H9 (cell line): ENCODE data around the gene ZNF608. TPM values are rescaled to one million over a fixed set of nuclear protein-coding genes. Genes with fewer than 3 reads are reported as not detected.

ENCODE experiments used
- DNase-seq: peaks from one replicate; pipeline ENCODE4 v3.0.0-alpha.2; 2017
- H2AFZ ChIP-seq: one replicate; pipeline ENCODE4 v1.6.1; 2013; ENCODE audit warnings: mild to moderate bottlenecking, low read length, control low read depth, moderate library complexity
- H2AK5ac ChIP-seq: 2 replicates; pipeline ENCODE4 v1.6.1; 2013; ENCODE audit warnings: low read length, control low read depth, mixed read lengths; ENCODE audit not compliant: insufficient read length
- H2BK120ac ChIP-seq: one replicate; pipeline ENCODE4 v1.6.1; 2013; ENCODE audit warnings: low read depth, mild to moderate bottlenecking, low read length, control low read depth, inconsistent platforms; ENCODE audit not compliant: poor library complexity, severe bottlenecking
- H2BK12ac ChIP-seq: 2 replicates; pipeline ENCODE4 v1.6.1; 2013; ENCODE audit warnings: low read length, control low read depth, mixed read lengths, low read depth; ENCODE audit not compliant: insufficient read length
- H2BK15ac ChIP-seq: 2 replicates; pipeline ENCODE4 v1.6.1; 2013; ENCODE audit warnings: low read depth, low read length, control low read depth
- H2BK20ac ChIP-seq: one replicate; pipeline ENCODE4 v1.6.1; 2013; ENCODE audit warnings: low read depth, mild to moderate bottlenecking, low read length, control low read depth, inconsistent platforms; ENCODE audit not compliant: poor library complexity, severe bottlenecking
- H2BK5ac ChIP-seq: 2 replicates; pipeline ENCODE4 v1.6.1; 2013; ENCODE audit warnings: low read length, control low read depth, mixed read lengths; ENCODE audit not compliant: insufficient read length
- H3K14ac ChIP-seq: 2 replicates; pipeline ENCODE4 v1.6.1; 2013; ENCODE audit warnings: low read length, control low read depth; ENCODE audit not compliant: insufficient read depth
- H3K18ac ChIP-seq: 2 replicates; pipeline ENCODE4 v1.6.1; 2013; ENCODE audit warnings: low read depth, mild to moderate bottlenecking, mixed read lengths, low read length, control low read depth; ENCODE audit not compliant: insufficient read length
- H3K23ac ChIP-seq: 2 replicates; pipeline ENCODE4 v1.6.1; 2013; ENCODE audit warnings: low read length, control low read depth, mixed read lengths, low read depth; ENCODE audit not compliant: insufficient read length
- H3K23me2 ChIP-seq: 2 replicates; pipeline ENCODE4 v1.6.1; 2013; ENCODE audit warnings: low read depth, mild to moderate bottlenecking, mixed read lengths, low read length, control low read depth; ENCODE audit not compliant: insufficient read length, poor library complexity, severe bottlenecking
- H3K27ac ChIP-seq: 2 replicates; pipeline ENCODE4 v1.5.1; 2013; ENCODE audit warnings: low read length, control low read depth, mixed read lengths, low read depth; ENCODE audit not compliant: insufficient read length
- H3K27me3 ChIP-seq: 2 replicates; pipeline ENCODE4 v1.6.1; 2013; ENCODE audit warnings: low read length, control low read depth, inconsistent platforms; ENCODE audit not compliant: insufficient read depth
- H3K4ac ChIP-seq: 2 replicates; pipeline ENCODE4 v1.6.1; 2013; ENCODE audit warnings: low read depth, mild to moderate bottlenecking, control low read depth, inconsistent platforms, low read length, moderate library complexity
- H3K4me1 ChIP-seq: 2 replicates; pipeline ENCODE4 v1.6.1; 2013; ENCODE audit warnings: low read length, control low read depth, inconsistent platforms; ENCODE audit not compliant: insufficient read depth
- H3K4me2 ChIP-seq: 2 replicates; pipeline ENCODE4 v1.6.1; 2013; ENCODE audit warnings: low read length, control low read depth, mixed read lengths; ENCODE audit not compliant: insufficient read length, insufficient read depth
- H3K56ac ChIP-seq: 2 replicates; pipeline ENCODE4 v1.6.1; 2013; ENCODE audit warnings: low read depth, mild to moderate bottlenecking, mixed read lengths, low read length, control low read depth; ENCODE audit not compliant: insufficient read length
- H3K79me1 ChIP-seq: 2 replicates; pipeline ENCODE4 v1.6.1; 2013; ENCODE audit warnings: low read depth, mild to moderate bottlenecking, moderate library complexity, low read length, control low read depth, inconsistent platforms; ENCODE audit not compliant: insufficient read depth, poor library complexity, severe bottlenecking
- H3K79me2 ChIP-seq: 2 replicates; pipeline ENCODE4 v1.6.1; 2013; ENCODE audit warnings: low read length, control low read depth, inconsistent platforms; ENCODE audit not compliant: insufficient read depth
- H3K9ac ChIP-seq: 2 replicates; pipeline ENCODE4 v1.6.1; 2013; ENCODE audit warnings: low read length, control low read depth, mixed read lengths; ENCODE audit not compliant: insufficient read length; ENCODE audit errors: extremely low read depth
- H3K9me3 ChIP-seq: one replicate; pipeline ENCODE4 v1.6.1; 2013; ENCODE audit warnings: low read depth, low read length, inconsistent platforms; ENCODE audit not compliant: control insufficient read depth
- H3T11ph ChIP-seq: one replicate; pipeline ENCODE4 v1.6.1; 2013; ENCODE audit warnings: mild to moderate bottlenecking, low read length, control low read depth, inconsistent platforms
- H4K20me1 ChIP-seq: one replicate; pipeline ENCODE4 v1.6.1; 2013; ENCODE audit not compliant: control insufficient read depth, insufficient read length, insufficient read depth
- H4K5ac ChIP-seq: 2 replicates; pipeline ENCODE4 v1.6.1; 2013; ENCODE audit warnings: low read depth, mild to moderate bottlenecking, mixed read lengths, low read length, control low read depth; ENCODE audit not compliant: insufficient read length
- H4K8ac ChIP-seq: replicated peaks from 2 replicates; pipeline ENCODE4 v1.6.1; 2013; ENCODE audit warnings: low read length, control low read depth, mixed read lengths, low read depth; ENCODE audit not compliant: insufficient read length
- H4K91ac ChIP-seq: 2 replicates; pipeline ENCODE4 v1.6.1; 2013; ENCODE audit warnings: low read depth, mild to moderate bottlenecking, moderate library complexity, mixed read lengths, low read length, control low read depth; ENCODE audit not compliant: insufficient read length
- H3K27ac Mint-ChIP-seq, 3 experiments: 2 replicates in 2 of 3; 3 replicates in 1 of 3; pipeline ENCODE4 v1.8.0; 2020 to 2021; ENCODE audit warnings: mixed read lengths in 3 of 3, mild to moderate bottlenecking in 1 of 3, moderate library complexity in 1 of 3
- H3K27me3 Mint-ChIP-seq: 2 replicates; pipeline ENCODE4 v1.8.0; 2021; ENCODE audit warnings: low read depth, mild to moderate bottlenecking, moderate library complexity, mixed read lengths
- H3K36me3 Mint-ChIP-seq, 3 experiments: 2 replicates in 2 of 3; 3 replicates in 1 of 3; pipeline ENCODE4 v1.8.0; 2020 to 2021; ENCODE audit warnings: low read depth in 3 of 3, mixed read lengths in 3 of 3; ENCODE audit not compliant: insufficient read depth in 1 of 3
- H3K4me1 Mint-ChIP-seq, 2 experiments: 2 replicates each; pipeline ENCODE4 v1.8.0; 2020; ENCODE audit warnings: mixed read lengths in 2 of 2
- H3K4me3 Mint-ChIP-seq, 2 experiments: 2 replicates in 1 of 2; 3 replicates in 1 of 2; pipeline ENCODE4 v1.8.0; 2020 to 2021; ENCODE audit warnings: mild to moderate bottlenecking in 2 of 2, mixed read lengths in 2 of 2, moderate library complexity in 1 of 2
- H3K9me3 Mint-ChIP-seq, 2 experiments: 2 replicates in 1 of 2; 3 replicates in 1 of 2; pipeline ENCODE4 v1.8.0; 2020; ENCODE audit warnings: mild to moderate bottlenecking in 2 of 2, mixed read lengths in 2 of 2, moderate library complexity in 1 of 2
- WGBS: extraction: QIAGEN DNeasy Blood & Tissue Kit; methylation state at CpG from one replicate; pipeline ENCODE4 v1.1.7; 2013; ENCODE audit warnings: missing lambda C conversion rate, low lambda C conversion rate, mixed read lengths; ENCODE audit not compliant: insufficient read length; ENCODE audit errors: extremely low coverage; 5-methylcytosine and 5-hydroxymethylcytosine counted together
- total RNA-seq: library from RNA; stranded (reverse); gene quantifications from 2 replicates; pipeline ENCODE4 v1.2.1, GENCODE V29; 2021
- TF ChIP-seq, protein P1 (sequence below): fragments of 200-600 bp; sonication (generic); conservative IDR thresholded peaks from 3 replicates; pipeline ENCODE4 v1.8.0; 2021; ENCODE audit warnings: antibody characterized with exemption, mild to moderate bottlenecking

The ZNF608 gene
- total RNA-seq, 1 experiment from 2014 or later = 67.0 TPM

DNA sequence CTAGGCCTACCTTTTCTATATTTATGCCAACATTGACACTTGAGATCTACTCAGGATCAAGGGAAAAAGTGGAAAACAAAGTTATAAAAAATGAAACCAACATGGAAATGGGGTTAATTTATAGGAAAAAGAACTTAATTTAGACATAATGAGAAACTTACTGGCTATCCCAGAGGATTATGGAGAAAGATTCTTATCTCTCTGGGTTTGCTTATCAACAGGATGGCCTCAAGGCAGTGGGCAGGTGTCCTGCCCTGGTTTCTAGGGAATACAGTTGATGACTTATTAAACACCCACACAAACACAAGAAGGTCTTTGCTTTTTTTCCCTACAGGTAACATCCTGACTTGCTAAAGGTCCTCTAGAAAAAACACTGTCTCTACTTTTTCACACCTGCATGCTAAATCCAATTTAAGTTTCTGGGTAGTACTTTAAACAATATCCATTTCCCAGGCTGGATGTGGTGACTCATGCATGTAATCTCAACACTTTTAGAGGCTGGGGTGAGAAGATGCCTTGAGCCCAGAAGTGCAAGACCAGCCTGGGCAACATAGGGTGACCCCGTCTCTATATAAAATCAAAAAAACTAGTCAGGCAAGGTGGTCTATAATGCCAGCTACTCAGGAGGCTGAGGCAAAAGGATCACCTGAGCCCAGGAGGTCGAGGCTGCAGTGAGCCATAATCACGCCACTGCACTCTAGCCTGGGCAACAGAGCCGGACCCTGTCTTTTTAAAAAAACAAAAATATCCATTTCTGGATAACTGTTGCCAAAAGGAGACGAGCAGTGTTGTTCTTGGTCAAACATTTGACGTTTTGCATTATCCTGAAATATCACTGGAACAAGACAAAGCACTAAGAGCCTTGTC lies 6.6 kb upstream of the ZNF608 start:
- DNase-seq = no peak
- Histone ChIP-seq H2BK20ac (no peak overlapping the region), H3K56ac (no peak overlapping the region), H2AK5ac (no peak overlapping the region), H4K20me1 (no peaks in the 10 kb centered on the region), H4K91ac (no peak overlapping the region), H3K23ac (no peak overlapping the region), H2BK12ac (peak overlapping the region; percentile 50), H2BK120ac (no peak overlapping the region), H3K18ac (no peak overlapping the region), H2AFZ (no peak overlapping the region), H3K4me2 (no peak overlapping the region), H4K8ac (no peak overlapping the region), H3K79me2 (no peaks in the 10 kb centered on the region), H3K27me3 (no peaks in the 10 kb centered on the region), H3K79me1 (no peaks in the 10 kb centered on the region), H4K5ac (no peak overlapping the region), H3K14ac (no peak overlapping the region), H2BK5ac (no peak overlapping the region), H2BK15ac (no peak overlapping the region), H3K4ac (no peak overlapping the region), H3K9me3 (no peaks in the 10 kb centered on the region), H3K23me2 (peaks cover 7% of the 10 kb centered on the region), H3K27ac (no peak overlapping the region), H3K4me1 (peaks cover 10% of the 10 kb centered on the region; the same call in 1 of the 2 replicates), H3T11ph (no peak overlapping the region), H3K9ac (no peak overlapping the region)
- peaks cover 42% of the 10 kb centered on the region in 2 experiments for H3K4me1 Mint-ChIP-seq
- TF ChIP-seq, protein P1, sequence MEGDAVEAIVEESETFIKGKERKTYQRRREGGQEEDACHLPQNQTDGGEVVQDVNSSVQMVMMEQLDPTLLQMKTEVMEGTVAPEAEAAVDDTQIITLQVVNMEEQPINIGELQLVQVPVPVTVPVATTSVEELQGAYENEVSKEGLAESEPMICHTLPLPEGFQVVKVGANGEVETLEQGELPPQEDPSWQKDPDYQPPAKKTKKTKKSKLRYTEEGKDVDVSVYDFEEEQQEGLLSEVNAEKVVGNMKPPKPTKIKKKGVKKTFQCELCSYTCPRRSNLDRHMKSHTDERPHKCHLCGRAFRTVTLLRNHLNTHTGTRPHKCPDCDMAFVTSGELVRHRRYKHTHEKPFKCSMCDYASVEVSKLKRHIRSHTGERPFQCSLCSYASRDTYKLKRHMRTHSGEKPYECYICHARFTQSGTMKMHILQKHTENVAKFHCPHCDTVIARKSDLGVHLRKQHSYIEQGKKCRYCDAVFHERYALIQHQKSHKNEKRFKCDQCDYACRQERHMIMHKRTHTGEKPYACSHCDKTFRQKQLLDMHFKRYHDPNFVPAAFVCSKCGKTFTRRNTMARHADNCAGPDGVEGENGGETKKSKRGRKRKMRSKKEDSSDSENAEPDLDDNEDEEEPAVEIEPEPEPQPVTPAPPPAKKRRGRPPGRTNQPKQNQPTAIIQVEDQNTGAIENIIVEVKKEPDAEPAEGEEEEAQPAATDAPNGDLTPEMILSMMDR = no peak
- no peaks in the 10 kb centered on the region for H3K27me3 Mint-ChIP-seq
- WGBS = no CpG with 5 or more reads among the region's 6 CpGs
- H3K4me3 Mint-ChIP-seq = no peak overlapping the region
- H3K36me3 Mint-ChIP-seq = 0 out of 7 replicates have a peak, but pooled peaks cover 0 to 8% (median 0%) of the 10 kb centered on the region in 3 experiments
- H3K9me3 Mint-ChIP-seq = peaks cover 0 to 3% of the 10 kb centered on the region in 2 experiments; a peak in 1 of 5 replicates
- no peak overlapping the region; a peak in 2 of 7 replicates for H3K27ac Mint-ChIP-seq
